Panc1 (cell line): ENCODE data around the gene DCTPP1. TPM values are rescaled to one million over a fixed set of nuclear protein-coding genes. Genes with fewer than 3 reads are reported as not detected.
"Not testable (repeated sequence)": the region's sequence is repeated elsewhere in the genome, so short reads cannot be mapped to it uniquely, and the experiment has no call there.

Experiments used
- ATAC-seq: fragments of 200-7000 bp; cut with Tn5 transposase; 2 replicates; pipeline ENCODE4 v1.9.1; 2020; ENCODE audit warnings: mild to moderate bottlenecking, moderate library complexity
- BruUV-seq: library from RNA; stranded (reverse); fragments of 400-500 nt; replicated peaks from 2 replicates; lab custom pipeline; 2021; lab: Mats Ljungman, UMichigan
- CTCF ChIA-PET: fragments of 300-600 bp; sonication (Branson Sonifier 250); formaldehyde crosslinking; loops from one replicate; lab custom pipeline; 2022; ENCODE audit warnings: antibody characterized with exemption; lab: Charles Lee
- POLR2A ChIA-PET: fragments of 300-600 bp; sonication (Branson Sonifier 250); formaldehyde crosslinking; loops from one replicate; lab custom pipeline; 2022; ENCODE audit warnings: antibody characterized with exemption; lab: Charles Lee
- DNase-seq: peaks from one replicate; pipeline ENCODE4 v3.0.0-alpha.2; 2010; ENCODE audit warnings: low read depth, low spot score
- H3K27ac ChIP-seq: 2 replicates; pipeline ENCODE4 v1.5.1; 2011; ENCODE audit warnings: mild to moderate bottlenecking, low read length, inconsistent platforms
- H3K27me3 ChIP-seq: fragments of 200-500 bp; sonication (Bioruptor generic); 2 replicates; pipeline ENCODE4 v1.6.0; 2014; ENCODE audit warnings: low read length, inconsistent platforms; ENCODE audit not compliant: control insufficient read depth, insufficient read depth
- H3K36me3 ChIP-seq: fragments of 200-500 bp; sonication (Bioruptor generic); 2 replicates; pipeline ENCODE4 v1.5.1; 2014; ENCODE audit warnings: inconsistent platforms, mild to moderate bottlenecking, low read length, moderate library complexity; ENCODE audit not compliant: control insufficient read depth, insufficient read depth
- H3K4me1 ChIP-seq: 2 replicates; pipeline ENCODE4 v1.5.1; 2011; ENCODE audit warnings: inconsistent platforms, mild to moderate bottlenecking, low read length, moderate library complexity; ENCODE audit not compliant: control insufficient read depth, insufficient read depth
- H3K4me3 ChIP-seq, 2 experiments: 2 replicates each; pipeline ENCODE4 v1.5.1; 2011 to 2012; ENCODE audit warnings: low read depth in 2 of 2, low read length in 2 of 2, mild to moderate bottlenecking in 2 of 2, inconsistent platforms in 1 of 2, moderate library complexity in 1 of 2
- H3K9me3 ChIP-seq: fragments of 200-500 bp; sonication (Bioruptor generic); 2 replicates; pipeline ENCODE4 v1.5.1; 2014; ENCODE audit warnings: low read depth, mild to moderate bottlenecking, inconsistent platforms, low read length, moderate library complexity; ENCODE audit not compliant: control insufficient read depth, insufficient read depth
- CTCF ChIP-seq: fragments of 450-650 bp; IDR thresholded peaks from 2 replicates; pipeline ENCODE4 v1.5.1; 2017; ENCODE audit warnings: mild to moderate bottlenecking
- POLR2AphosphoS5 ChIP-seq: IDR thresholded peaks from 2 replicates; pipeline ENCODE4 v1.6.1; 2012; ENCODE audit warnings: mild to moderate bottlenecking, low read depth, low read length, moderate library complexity
- REST ChIP-seq, 2 experiments: IDR thresholded peaks; 2 replicates each; pipeline ENCODE4 v1.6.1; 2011 to 2012; ENCODE audit warnings: low read depth in 2 of 2, control low read depth in 1 of 2, low read length in 1 of 2, mild to moderate bottlenecking in 1 of 2, moderate library complexity in 1 of 2; ENCODE audit not compliant: insufficient read depth in 1 of 2
- SIN3A ChIP-seq: IDR thresholded peaks from 2 replicates; pipeline ENCODE4 v1.6.1; 2012; ENCODE audit warnings: low read depth, mild to moderate bottlenecking, low read length, moderate library complexity, borderline replicate concordance; ENCODE audit not compliant: insufficient read depth
- TCF7L2 ChIP-seq: IDR thresholded peaks from 2 replicates; pipeline ENCODE4 v1.6.1; 2011; ENCODE audit warnings: mild to moderate bottlenecking, low read depth, low read length, inconsistent platforms
- in situ Hi-C: cut with HindIII; loops from 2 replicates; pipeline ENCODE4 v1.10.0; 2016; ENCODE audit warnings: low sequenced_read_pairs, low pct_unique_long_range_greater_than_20kb
- intact Hi-C: fragments of 100-400 bp; cut with micrococcal nuclease; formaldehyde crosslinking; loops from one replicate; pipeline ENCODE4 v1.10.0; 2022; ENCODE audit not compliant: unreplicated experiment
- total RNA-seq: library from RNA; stranded (reverse); gene quantifications from one replicate; pipeline ENCODE4 v1.2.1, GENCODE V29; 2021; ENCODE audit not compliant: unreplicated experiment

Gene DCTPP1
- total RNA-seq, 1 experiment from 2014 or later, result 120 TPM

- Histone ChIP-seq H3K4me1 (no peaks in the 10 kb centered on the region), H3K36me3 (no peaks in the 10 kb centered on the region), H3K27ac (no peak overlapping the region), H3K27me3 (no peaks in the 10 kb centered on the region), H3K9me3 (no peaks in the 10 kb centered on the region), H3K4me3 (no peak overlapping the region)
- intact Hi-C loops, result no loop called here
- ATAC-seq, result no peak
- no TSS peak for BruUV-seq
- ChIA-PET POLR2A (interaction anchor here (0.8 kb wide), 1 partner anchor 23 kb away, joined by 17 read pairs; no protein-coding TSS in a partner anchor), CTCF (interaction anchor here (0.5 kb wide), 1 partner anchor 140 kb away, joined by 3 read pairs; no protein-coding TSS in a partner anchor)
- TF ChIP-seq REST (IDR thresholded peaks at IDR 0.05; ENCODE audit: insufficient read depth in 1 of 2, low read depth in 2 of 2, low read length in 1 of 2) (no peak), CTCF (no peak), TCF7L2 (no peak), SIN3A (no peak), POLR2AphosphoS5 (no peak)
- DNase-seq, result no peak
- in situ Hi-C loops, result no loop called here
These were observed 27.4 kb upstream of the DCTPP1 start for GRCh38 chr16:30457256-30457655.

GRCh38 chr16:30456302-30456701 is 26.5 kb upstream of the DCTPP1 start:
- ChIA-PET CTCF (interaction anchor here (0.9 kb wide), 1 partner anchor 142 kb away, joined by 3 read pairs; no protein-coding TSS in a partner anchor), POLR2A (no interaction called here)
- no TSS peak for BruUV-seq
- no peak overlapping the region for H3K27ac ChIP-seq
- no peaks in the 10 kb centered on the region for H3K27me3 ChIP-seq
- no peak overlapping the region for H3K4me3 ChIP-seq
- no peaks in the 10 kb centered on the region for H3K9me3 ChIP-seq
- TF ChIP-seq TCF7L2 (no peak), POLR2AphosphoS5 (no peak), REST (IDR thresholded peaks at IDR 0.05; ENCODE audit: insufficient read depth in 1 of 2, low read depth in 2 of 2, low read length in 1 of 2) (no peak), CTCF (no peak), SIN3A (no peak)
- H3K4me1 ChIP-seq, result no peaks in the 10 kb centered on the region
- H3K36me3 ChIP-seq, result no peaks in the 10 kb centered on the region
- intact Hi-C loops (no loop called here), in situ Hi-C loops (no loop called here)
- DNase-seq, result no peak
- no peak for ATAC-seq

GRCh38 chr16:30452709-30453580 is 23.1 kb upstream of the DCTPP1 start:
- H3K27me3 ChIP-seq, DNase-seq, H3K36me3 ChIP-seq, H3K9me3 ChIP-seq, H3K4me1 ChIP-seq, H3K4me3 ChIP-seq, H3K27ac ChIP-seq, BruUV-seq, ATAC-seq, intact Hi-C loops, in situ Hi-C loops: not testable (repeated sequence)
- CTCF ChIA-PET, result interaction anchor here (0.6 to 1.2 kb wide), 2 partner anchors 9 to 440 kb away, joined by 3 to 4 read pairs; no protein-coding TSS in a partner anchor
- POLR2A ChIA-PET, result interaction anchor here (0.7 kb wide), 1 partner anchor 61 kb away, joined by 4 read pairs; no protein-coding TSS in a partner anchor
